Lower leg skin (tissue), 4 donors: ENCODE data around the gene TICRR. TPM values are rescaled to one million over a fixed set of nuclear protein-coding genes. Genes with fewer than 3 reads are reported as not detected.

Experiments
- DNase-seq, 2 donors: peaks; one replicate each; pipeline ENCODE4 v3.0.0-alpha.2; 2019; ENCODE audit warnings: low spot score in 2 of 2
- H3K4me3 ChIP-seq: fragments of 200-600 bp; sonication (generic); 2 replicates; pipeline ENCODE4 v1.5.1; 2017; ENCODE audit warnings: mild to moderate bottlenecking, low read depth; ENCODE audit not compliant: poor library complexity, severe bottlenecking
- POLR2A ChIP-seq, 2 donors: fragments of 450-650 bp; IDR thresholded peaks; one replicate each; pipeline ENCODE4 v1.6.1; 2016 to 2017; ENCODE audit warnings: antibody characterized with exemption in 2 of 2, mild to moderate bottlenecking in 1 of 2, moderate library complexity in 1 of 2
- WGBS, 2 donors: methylation state at CpG; one replicate each; pipeline ENCODE4 v1.1.5; 2018; 5-methylcytosine and 5-hydroxymethylcytosine counted together
- intact Hi-C: fragments of 100-400 bp; cut with DNase I; formaldehyde crosslinking; loops from one replicate; pipeline ENCODE4 v1.15.0; 2023; ENCODE audit warnings: low total_unique reads
- total RNA-seq, 4 donors: library from RNA; depleted of rRNA; stranded (reverse); fragments of >200 nt; gene quantifications; one replicate each; pipeline ENCODE4 v1.1.0, GENCODE V29; 2016
- TF ChIP-seq, protein P1 (sequence below), 3 donors: fragments of 450-650 bp; IDR thresholded peaks; one replicate each; pipeline ENCODE4 v1.5.1; 2016; ENCODE audit warnings: antibody characterized with exemption in 3 of 3, mild to moderate bottlenecking in 3 of 3, moderate library complexity in 2 of 3

The TICRR gene
- total RNA-seq, 4 donors from 2014 or later: 0.21 to 1.2 (median 0.55) TPM

DNA sequence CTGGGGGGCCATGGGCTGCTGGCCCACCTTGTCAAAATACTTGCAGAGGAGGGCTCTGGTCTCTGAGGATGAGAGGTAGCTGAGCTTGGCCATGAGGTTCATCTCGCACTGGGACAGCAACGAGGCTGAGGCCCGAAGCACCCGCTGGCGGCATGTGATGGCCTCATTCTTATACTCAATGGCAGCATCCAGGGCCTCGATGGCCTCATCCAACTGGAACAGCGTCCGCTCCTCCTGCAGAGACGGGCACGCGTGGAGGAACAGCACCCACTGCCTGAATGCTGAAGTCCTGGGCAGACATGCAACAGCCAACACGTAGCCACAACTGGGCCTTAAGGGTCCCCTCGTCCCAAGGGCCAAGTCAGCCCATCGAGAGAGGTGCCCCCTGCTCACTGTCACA, 55.0 kb downstream of the TICRR start:
- TF ChIP-seq POLR2A (IDR thresholded peaks at IDR 0.05): no peak
- TF ChIP-seq, protein P1, sequence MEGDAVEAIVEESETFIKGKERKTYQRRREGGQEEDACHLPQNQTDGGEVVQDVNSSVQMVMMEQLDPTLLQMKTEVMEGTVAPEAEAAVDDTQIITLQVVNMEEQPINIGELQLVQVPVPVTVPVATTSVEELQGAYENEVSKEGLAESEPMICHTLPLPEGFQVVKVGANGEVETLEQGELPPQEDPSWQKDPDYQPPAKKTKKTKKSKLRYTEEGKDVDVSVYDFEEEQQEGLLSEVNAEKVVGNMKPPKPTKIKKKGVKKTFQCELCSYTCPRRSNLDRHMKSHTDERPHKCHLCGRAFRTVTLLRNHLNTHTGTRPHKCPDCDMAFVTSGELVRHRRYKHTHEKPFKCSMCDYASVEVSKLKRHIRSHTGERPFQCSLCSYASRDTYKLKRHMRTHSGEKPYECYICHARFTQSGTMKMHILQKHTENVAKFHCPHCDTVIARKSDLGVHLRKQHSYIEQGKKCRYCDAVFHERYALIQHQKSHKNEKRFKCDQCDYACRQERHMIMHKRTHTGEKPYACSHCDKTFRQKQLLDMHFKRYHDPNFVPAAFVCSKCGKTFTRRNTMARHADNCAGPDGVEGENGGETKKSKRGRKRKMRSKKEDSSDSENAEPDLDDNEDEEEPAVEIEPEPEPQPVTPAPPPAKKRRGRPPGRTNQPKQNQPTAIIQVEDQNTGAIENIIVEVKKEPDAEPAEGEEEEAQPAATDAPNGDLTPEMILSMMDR (IDR thresholded peaks at IDR 0.05): no peak
- 98 to 100% methylated on average over 6 to 11 of the region's 14 CpGs for WGBS, 2 donors
- DNase-seq: peak in 1 of 2 donors; percentile 65
- intact Hi-C loops: no loop called here
- H3K4me3 ChIP-seq: no peak overlapping the region

DNA sequence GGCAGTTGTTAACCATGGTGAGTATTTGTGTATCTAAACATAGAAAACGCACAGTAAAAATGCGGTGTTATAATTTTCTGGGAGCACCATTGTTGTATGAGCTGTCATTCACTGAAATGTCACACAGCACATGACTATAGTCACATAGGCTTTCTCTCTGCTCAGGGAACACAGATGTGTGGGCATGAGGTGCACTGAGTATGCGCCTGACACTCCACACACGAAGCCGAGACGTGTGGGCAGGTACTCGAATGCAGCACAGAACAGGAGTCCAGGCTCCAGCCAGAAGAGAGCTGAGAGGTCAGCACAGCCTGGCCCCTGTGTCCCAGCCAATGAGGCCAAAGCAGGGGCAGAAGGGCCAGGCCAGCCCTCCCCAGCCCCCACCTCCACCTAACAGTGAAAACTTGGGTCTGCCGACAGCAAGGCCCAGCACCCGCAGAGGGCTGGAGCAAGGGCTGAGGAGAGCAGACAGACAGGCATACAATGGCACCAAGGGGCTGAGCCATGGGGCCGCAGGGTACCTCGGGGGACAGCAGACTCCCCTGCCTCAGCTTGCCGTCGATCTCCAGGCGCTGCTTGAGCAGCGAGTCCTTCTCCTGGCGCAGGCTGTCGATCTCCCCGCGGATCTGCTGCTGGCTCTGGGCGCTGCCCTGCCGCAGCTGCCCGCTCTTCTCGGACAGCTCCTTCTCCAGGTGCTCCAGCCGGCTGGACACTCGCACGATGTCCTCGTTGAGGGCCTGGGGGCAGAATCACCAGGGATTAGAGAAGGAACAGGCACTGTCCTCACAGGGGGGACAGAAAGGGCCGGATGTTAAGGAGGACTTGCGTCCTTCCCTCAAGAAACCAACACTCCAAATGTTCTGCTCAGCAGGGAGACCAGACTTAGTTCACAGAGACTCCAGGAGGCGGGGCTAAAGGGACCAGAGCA, 56.0 kb downstream of the TICRR start:
- WGBS, 2 donors: 90 to 97% methylated on average over 30 of the region's 30 CpGs
- H3K4me3 ChIP-seq: no peak overlapping the region
- peak in 1 of 2 donors; percentile 66 for DNase-seq
- intact Hi-C loops: no loop called here
- TF ChIP-seq POLR2A (IDR thresholded peaks at IDR 0.05): no peak
- TF ChIP-seq, protein P1 (IDR thresholded peaks at IDR 0.05): no peak

DNA sequence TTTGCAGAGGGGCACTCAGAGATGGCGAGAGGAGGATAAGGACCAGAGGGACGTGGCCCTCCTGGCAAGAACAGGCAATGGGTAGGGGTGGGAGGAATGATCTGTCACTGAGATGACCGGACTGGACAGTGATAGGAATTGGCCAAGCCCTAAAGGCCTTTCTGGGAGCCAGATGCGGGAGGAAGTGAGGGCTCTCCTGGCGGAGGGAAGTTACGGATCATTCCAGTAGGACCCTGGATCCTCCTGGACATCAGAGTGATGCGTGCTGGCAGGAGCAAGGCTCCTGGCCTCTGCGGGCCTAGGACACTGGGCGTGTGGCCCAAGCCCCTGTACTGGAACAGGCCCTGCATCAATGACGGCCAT, 56.6 kb downstream of the TICRR start:
- 87 to 91% methylated on average over 10 of the region's 10 CpGs for WGBS, 2 donors
- TF ChIP-seq, protein P1 (IDR thresholded peaks at IDR 0.05): no peak
- no peak for TF ChIP-seq POLR2A (IDR thresholded peaks at IDR 0.05)
- intact Hi-C loops: no loop called here
- peak in 1 of 2 donors; percentile 31 for DNase-seq
- H3K4me3 ChIP-seq: no peak overlapping the region

DNA sequence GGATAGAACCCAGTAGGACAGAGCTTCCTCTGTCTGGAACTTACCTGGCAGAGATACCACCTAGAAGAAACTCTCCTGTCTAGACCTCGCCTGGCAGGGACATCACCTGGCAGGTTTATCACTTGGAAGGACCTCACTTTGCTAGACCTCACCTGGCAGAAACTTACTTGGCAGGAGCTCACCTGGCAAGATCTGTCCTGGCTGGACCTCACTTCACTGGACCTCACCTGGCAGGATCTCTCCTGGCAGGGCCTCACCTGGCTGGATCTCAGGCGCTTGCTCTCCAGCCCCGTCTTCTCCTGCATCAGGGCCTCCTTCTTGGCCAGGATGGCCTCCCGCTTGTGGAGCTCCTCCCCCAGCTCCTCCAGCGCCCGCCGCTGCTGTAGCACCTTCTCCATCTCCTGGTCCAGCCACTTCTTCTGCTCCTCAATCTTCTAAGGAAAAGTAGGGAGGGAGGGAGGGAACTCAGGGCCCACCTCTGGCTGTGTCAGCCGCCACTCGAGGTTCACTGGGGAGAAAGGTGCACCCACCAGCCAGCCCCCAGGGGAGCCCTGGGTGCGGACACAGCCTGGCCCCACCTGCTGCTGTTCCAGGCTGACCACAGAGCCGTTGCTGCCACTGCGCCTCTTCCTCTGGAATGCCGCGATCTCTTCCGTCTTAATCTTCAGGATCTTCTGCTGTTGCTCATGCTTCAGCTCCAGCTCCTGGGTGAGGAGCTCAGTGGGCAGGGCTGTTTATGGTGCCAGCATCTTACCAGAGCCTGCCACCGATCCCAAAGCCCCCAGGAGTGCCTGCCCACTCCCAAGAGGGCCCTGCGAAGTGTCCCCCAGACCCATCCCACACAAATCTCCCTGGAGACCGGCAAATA, 57.5 kb downstream of the TICRR start:
- WGBS, 2 donors: 92 to 97% methylated on average over 18 of the region's 18 CpGs
- peak in 1 of 2 donors; percentile 48 for DNase-seq
- TF ChIP-seq, protein P1 (IDR thresholded peaks at IDR 0.05): no peak
- no peak for TF ChIP-seq POLR2A (IDR thresholded peaks at IDR 0.05)
- intact Hi-C loops: no loop called here
- H3K4me3 ChIP-seq: no peak overlapping the region

DNA sequence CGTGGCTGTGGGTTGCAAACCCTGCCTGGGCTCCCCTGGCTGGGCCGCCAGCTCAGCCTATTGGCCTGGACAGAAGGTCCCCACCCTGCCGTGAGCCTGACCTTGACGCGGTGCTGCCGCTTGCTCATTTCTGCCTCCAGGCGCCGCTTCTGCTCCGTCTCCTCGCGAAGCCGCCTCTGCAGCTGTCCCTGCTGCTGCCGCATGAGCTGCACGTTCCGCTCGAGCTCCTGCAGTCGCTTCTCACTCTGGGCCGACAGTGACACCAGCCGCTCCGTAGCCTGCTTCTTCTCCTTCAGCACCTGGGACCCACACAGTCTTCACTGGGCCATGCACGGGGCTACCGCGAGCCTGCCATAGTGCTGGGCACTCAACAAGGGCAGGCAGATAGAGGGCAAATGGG, 58.3 kb downstream of the TICRR start:
- DNase-seq: peak in 1 of 2 donors; percentile 56
- WGBS, 2 donors: 92 to 94% methylated on average over 23 of the region's 23 CpGs
- H3K4me3 ChIP-seq: no peak overlapping the region
- no peak for TF ChIP-seq POLR2A (IDR thresholded peaks at IDR 0.05)
- intact Hi-C loops: no loop called here

DNA sequence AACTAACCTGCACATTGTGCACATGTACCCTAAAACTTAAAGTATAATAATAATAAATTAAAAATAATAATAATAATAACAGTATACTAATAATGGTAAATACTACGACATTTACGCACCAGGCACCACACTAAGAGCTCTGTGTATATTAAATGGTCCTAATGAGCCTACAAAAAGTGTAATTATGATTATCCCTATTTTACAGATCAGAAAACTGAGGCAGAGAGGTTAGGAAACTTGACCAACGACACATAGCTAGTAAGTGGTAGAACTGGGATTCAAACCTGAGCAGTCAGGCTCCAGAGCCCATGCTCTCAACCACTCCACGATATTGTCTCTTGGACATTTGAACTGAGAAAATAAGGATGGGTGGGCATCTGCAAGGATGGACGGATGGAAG, 65.0 kb downstream of the TICRR start:
- no peak overlapping the region for H3K4me3 ChIP-seq
- TF ChIP-seq, protein P1 (IDR thresholded peaks at IDR 0.05): no peak
- TF ChIP-seq POLR2A (IDR thresholded peaks at IDR 0.05): no peak
- no peak for DNase-seq
- intact Hi-C loops: no loop called here
- WGBS, 2 donors: 92 to 96% methylated on average over 5 of the region's 5 CpGs
